ENCODE results near the gene LCN9. TPM values are rescaled to one million over a fixed set of nuclear protein-coding genes. Genes with fewer than 3 reads are reported as not detected.

Gene LCN9
- total and polyA plus RNA-seq, 4 donors, result not detected

DNA sequence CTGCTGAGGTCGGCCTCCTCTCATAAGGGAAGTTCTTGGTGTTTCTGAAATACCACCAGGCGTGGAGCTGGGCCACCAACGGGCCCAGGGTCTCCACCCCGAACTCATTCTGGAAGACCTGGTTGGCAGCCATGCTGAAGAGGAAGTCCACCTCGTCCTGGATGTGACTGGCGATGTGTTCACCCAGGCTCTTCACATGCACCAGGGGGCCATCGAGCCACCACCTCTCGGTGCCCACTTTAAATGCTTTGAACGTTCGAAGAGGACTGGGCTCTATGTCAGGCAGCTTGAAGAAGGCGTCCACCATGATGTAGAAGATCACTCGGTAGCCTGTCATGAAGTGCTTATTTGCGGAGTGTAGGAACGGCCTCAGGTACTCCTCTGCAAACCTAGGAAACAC, 38.8 kb upstream of the LCN9 start:
- no peaks in the 10 kb centered on the region for H3K36me3 ChIP-seq (ENCODE audit: control insufficient read depth in 4 of 4, insufficient read depth in 3 of 4, low read depth in 1 of 4, low read length in 3 of 4)
- H3K9me3 ChIP-seq (ENCODE audit: control insufficient read depth in 4 of 4, low read length in 3 of 4), result peaks cover 0 to 27% (median 9%) of the 10 kb centered on the region in 4 donors
- no peak overlapping the region for H3K27ac ChIP-seq (ENCODE audit: low read depth in 1 of 2, low read length in 2 of 2)
- 87% methylated on average over 14 of the region's 14 CpGs for WGBS
- H3K27me3 ChIP-seq (ENCODE audit: control insufficient read depth in 4 of 4, insufficient read depth in 4 of 4, low read length in 3 of 4), result peaks cover 0 to 4% (median 0%) of the 10 kb centered on the region in 4 donors
- H3K4me1 ChIP-seq (ENCODE audit: control insufficient read depth in 4 of 4, insufficient read depth in 4 of 4, low read length in 3 of 4), result no peaks in the 10 kb centered on the region
- DNase-seq (ENCODE audit: low spot score), result no peak
- no peak overlapping the region for H3K9ac ChIP-seq (ENCODE audit: low read depth in 1 of 2, low read length in 2 of 2)
- H3K4me3 ChIP-seq (ENCODE audit: low read depth in 1 of 3, low read length in 3 of 3), result no peak overlapping the region
- TF ChIP-seq, protein P1, sequence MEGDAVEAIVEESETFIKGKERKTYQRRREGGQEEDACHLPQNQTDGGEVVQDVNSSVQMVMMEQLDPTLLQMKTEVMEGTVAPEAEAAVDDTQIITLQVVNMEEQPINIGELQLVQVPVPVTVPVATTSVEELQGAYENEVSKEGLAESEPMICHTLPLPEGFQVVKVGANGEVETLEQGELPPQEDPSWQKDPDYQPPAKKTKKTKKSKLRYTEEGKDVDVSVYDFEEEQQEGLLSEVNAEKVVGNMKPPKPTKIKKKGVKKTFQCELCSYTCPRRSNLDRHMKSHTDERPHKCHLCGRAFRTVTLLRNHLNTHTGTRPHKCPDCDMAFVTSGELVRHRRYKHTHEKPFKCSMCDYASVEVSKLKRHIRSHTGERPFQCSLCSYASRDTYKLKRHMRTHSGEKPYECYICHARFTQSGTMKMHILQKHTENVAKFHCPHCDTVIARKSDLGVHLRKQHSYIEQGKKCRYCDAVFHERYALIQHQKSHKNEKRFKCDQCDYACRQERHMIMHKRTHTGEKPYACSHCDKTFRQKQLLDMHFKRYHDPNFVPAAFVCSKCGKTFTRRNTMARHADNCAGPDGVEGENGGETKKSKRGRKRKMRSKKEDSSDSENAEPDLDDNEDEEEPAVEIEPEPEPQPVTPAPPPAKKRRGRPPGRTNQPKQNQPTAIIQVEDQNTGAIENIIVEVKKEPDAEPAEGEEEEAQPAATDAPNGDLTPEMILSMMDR (IDR thresholded peaks at IDR 0.05; ENCODE audit: low read depth, low read length, missing input control), result no peak
- TF ChIP-seq FOXA2 (IDR thresholded peaks at IDR 0.05), result no peak
- no peak for TF ChIP-seq RAD21 (IDR thresholded peaks at IDR 0.05)
- TF ChIP-seq HNF4G (IDR thresholded peaks at IDR 0.05), result no peak
- no peak for TF ChIP-seq GABPA (IDR thresholded peaks at IDR 0.05 in 1 of 2, conservative IDR thresholded peaks at IDR 0.05 in 1 of 2)
- no peak for TF ChIP-seq YY1 (IDR thresholded peaks at IDR 0.05)
- no peak for TF ChIP-seq EGR1 (IDR thresholded peaks at IDR 0.05; ENCODE audit: low read depth in 2 of 2)
- TF ChIP-seq JUND (IDR thresholded peaks at IDR 0.05), result no peak
- TF ChIP-seq NR2F2 (IDR thresholded peaks at IDR 0.05), result no peak
- no peak for TF ChIP-seq FOXA1 (IDR thresholded peaks at IDR 0.05)
- TF ChIP-seq, protein P2, sequence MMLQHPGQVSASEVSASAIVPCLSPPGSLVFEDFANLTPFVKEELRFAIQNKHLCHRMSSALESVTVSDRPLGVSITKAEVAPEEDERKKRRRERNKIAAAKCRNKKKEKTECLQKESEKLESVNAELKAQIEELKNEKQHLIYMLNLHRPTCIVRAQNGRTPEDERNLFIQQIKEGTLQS (IDR thresholded peaks at IDR 0.05), result no peak
- TF ChIP-seq RXRA (IDR thresholded peaks at IDR 0.05), result no peak
- no peak for TF ChIP-seq HNF4A (conservative IDR thresholded peaks at IDR 0.05)
- TF ChIP-seq, protein P3, sequence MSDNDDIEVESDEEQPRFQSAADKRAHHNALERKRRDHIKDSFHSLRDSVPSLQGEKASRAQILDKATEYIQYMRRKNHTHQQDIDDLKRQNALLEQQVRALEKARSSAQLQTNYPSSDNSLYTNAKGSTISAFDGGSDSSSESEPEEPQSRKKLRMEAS (IDR thresholded peaks at IDR 0.05), result no peak
- TF ChIP-seq, protein P4, sequence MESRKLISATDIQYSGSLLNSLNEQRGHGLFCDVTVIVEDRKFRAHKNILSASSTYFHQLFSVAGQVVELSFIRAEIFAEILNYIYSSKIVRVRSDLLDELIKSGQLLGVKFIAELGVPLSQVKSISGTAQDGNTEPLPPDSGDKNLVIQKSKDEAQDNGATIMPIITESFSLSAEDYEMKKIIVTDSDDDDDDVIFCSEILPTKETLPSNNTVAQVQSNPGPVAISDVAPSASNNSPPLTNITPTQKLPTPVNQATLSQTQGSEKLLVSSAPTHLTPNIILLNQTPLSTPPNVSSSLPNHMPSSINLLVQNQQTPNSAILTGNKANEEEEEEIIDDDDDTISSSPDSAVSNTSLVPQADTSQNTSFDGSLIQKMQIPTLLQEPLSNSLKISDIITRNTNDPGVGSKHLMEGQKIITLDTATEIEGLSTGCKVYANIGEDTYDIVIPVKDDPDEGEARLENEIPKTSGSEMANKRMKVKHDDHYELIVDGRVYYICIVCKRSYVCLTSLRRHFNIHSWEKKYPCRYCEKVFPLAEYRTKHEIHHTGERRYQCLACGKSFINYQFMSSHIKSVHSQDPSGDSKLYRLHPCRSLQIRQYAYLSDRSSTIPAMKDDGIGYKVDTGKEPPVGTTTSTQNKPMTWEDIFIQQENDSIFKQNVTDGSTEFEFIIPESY (IDR thresholded peaks at IDR 0.05), result no peak
- no peak for TF ChIP-seq TAF1 (conservative IDR thresholded peaks at IDR 0.05)
- TF ChIP-seq, protein P5, sequence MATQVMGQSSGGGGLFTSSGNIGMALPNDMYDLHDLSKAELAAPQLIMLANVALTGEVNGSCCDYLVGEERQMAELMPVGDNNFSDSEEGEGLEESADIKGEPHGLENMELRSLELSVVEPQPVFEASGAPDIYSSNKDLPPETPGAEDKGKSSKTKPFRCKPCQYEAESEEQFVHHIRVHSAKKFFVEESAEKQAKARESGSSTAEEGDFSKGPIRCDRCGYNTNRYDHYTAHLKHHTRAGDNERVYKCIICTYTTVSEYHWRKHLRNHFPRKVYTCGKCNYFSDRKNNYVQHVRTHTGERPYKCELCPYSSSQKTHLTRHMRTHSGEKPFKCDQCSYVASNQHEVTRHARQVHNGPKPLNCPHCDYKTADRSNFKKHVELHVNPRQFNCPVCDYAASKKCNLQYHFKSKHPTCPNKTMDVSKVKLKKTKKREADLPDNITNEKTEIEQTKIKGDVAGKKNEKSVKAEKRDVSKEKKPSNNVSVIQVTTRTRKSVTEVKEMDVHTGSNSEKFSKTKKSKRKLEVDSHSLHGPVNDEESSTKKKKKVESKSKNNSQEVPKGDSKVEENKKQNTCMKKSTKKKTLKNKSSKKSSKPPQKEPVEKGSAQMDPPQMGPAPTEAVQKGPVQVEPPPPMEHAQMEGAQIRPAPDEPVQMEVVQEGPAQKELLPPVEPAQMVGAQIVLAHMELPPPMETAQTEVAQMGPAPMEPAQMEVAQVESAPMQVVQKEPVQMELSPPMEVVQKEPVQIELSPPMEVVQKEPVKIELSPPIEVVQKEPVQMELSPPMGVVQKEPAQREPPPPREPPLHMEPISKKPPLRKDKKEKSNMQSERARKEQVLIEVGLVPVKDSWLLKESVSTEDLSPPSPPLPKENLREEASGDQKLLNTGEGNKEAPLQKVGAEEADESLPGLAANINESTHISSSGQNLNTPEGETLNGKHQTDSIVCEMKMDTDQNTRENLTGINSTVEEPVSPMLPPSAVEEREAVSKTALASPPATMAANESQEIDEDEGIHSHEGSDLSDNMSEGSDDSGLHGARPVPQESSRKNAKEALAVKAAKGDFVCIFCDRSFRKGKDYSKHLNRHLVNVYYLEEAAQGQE (IDR thresholded peaks at IDR 0.05), result no peak
- TF ChIP-seq SP1 (IDR thresholded peaks at IDR 0.05), result no peak

Data from liver (tissue), 9 donors.